ENCODE measurements around the gene HSD17B2. TPM values are rescaled to one million over a fixed set of nuclear protein-coding genes. Genes with fewer than 3 reads are reported as not detected.
A peak's percentile ranks its signal among the peaks of the same experiment; 100 is the strongest.

Gene HSD17B2
- total and polyA plus RNA-seq, 2 donors from 2014 or later = 0.79 to 1.8 TPM

DNA sequence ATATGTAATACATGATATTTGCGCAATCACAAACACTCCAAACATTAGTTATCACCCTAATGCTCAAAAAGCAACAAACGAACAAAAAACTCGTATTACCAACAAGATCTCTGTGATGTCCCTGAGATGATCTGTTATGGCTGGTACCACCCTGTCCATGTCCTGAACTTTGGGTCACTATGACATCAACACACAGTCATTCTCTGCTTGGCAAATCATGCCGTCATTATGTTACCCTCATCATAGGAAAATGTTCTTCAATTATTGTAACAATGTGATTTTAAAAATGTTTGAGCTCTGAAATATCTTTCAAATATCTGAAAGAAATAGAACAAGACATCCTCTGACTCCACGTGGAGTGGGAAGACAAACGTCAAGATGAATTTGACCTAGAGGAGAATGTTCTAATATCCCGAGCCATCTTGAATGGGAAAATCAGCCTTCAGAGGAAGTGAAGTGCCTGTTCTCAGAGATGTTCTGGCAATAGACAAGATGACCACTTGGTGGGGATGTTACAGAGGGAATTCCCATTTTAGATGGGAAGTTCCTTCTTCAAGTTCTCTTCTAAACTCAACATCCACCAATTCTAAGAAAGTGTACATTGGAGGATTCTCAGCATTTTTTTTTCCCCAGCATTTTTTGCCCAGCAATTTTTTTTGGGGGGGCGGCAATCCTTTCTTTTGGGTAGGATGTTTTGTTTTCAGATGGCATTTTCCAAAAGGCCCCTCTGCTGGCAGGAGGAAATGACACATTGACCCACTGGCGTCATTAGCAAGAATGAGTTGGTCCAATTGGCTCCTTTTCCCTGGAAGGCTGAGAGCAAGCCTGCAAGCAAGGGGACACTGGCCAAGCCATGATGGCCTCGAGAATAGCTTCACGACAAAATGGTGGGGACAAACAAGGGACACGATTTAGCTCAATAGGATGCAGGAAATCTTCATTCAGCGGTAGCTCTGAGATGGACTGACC lies 3.7 kb upstream of the HSD17B2 start:
- no peak for FAIRE-seq
- H3K36me3 ChIP-seq (ENCODE audit: control insufficient read depth in 2 of 3, insufficient read depth in 3 of 3, low read length in 3 of 3) = no peaks in the 10 kb centered on the region
- TF ChIP-seq, protein P1, sequence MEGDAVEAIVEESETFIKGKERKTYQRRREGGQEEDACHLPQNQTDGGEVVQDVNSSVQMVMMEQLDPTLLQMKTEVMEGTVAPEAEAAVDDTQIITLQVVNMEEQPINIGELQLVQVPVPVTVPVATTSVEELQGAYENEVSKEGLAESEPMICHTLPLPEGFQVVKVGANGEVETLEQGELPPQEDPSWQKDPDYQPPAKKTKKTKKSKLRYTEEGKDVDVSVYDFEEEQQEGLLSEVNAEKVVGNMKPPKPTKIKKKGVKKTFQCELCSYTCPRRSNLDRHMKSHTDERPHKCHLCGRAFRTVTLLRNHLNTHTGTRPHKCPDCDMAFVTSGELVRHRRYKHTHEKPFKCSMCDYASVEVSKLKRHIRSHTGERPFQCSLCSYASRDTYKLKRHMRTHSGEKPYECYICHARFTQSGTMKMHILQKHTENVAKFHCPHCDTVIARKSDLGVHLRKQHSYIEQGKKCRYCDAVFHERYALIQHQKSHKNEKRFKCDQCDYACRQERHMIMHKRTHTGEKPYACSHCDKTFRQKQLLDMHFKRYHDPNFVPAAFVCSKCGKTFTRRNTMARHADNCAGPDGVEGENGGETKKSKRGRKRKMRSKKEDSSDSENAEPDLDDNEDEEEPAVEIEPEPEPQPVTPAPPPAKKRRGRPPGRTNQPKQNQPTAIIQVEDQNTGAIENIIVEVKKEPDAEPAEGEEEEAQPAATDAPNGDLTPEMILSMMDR (IDR thresholded peaks at IDR 0.05; ENCODE audit: borderline replicate concordance, extremely low read depth, insufficient read depth) = peak; percentile 33
- H3K4me1 ChIP-seq (ENCODE audit: control insufficient read depth in 2 of 3, insufficient read depth in 2 of 3, low read depth in 1 of 3, low read length in 3 of 3) = peaks cover 0 to 7% (median 6%) of the 10 kb centered on the region in 3 donors
- H3K9ac ChIP-seq (ENCODE audit: low read length in 3 of 3) = no peak overlapping the region
- no peaks in the 10 kb centered on the region for H3K27me3 ChIP-seq (ENCODE audit: control insufficient read depth, insufficient read depth, low read length)
- DNase-seq = peak in 3 of 5 donors; percentile 29 to 84 (median 65)
- intact Hi-C loops (cut with DNase I) = no loop called here
- H3K4me3 ChIP-seq (ENCODE audit: low read length in 3 of 3) = no peak overlapping the region
- H3K9me3 ChIP-seq (ENCODE audit: control insufficient read depth in 2 of 3, insufficient read depth in 1 of 3, low read length in 3 of 3) = no peaks in the 10 kb centered on the region
- H3K27ac ChIP-seq (ENCODE audit: low read depth in 2 of 2, low read length in 2 of 2) = no peak overlapping the region

DNA sequence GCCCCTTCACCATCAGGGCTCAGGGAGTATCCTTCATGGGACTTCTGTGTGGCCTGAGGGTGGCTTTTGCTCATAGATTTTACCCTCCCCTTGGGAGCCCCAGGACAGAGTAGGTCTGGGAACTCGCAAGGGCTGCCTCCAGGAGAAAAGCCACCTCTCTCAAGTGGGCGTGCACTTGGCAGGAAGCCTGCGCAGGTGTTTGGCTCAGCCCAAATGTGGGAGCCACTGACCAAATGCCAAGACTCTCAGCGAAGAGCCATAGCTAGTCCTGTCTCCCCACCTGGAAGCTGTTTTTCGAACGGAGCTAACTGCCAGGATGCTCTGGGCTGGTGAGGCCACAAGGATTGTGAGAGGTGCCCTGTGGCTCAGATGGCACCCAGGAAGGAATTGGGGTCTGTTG lies 2.0 kb upstream of the HSD17B2 start:
- FAIRE-seq (no peak), DNase-seq (no peak)
- Histone ChIP-seq H3K4me3 (ENCODE audit: low read length in 3 of 3) (no peak overlapping the region), H3K9ac (ENCODE audit: low read length in 3 of 3) (no peak overlapping the region), H3K4me1 (ENCODE audit: control insufficient read depth in 2 of 3, insufficient read depth in 2 of 3, low read depth in 1 of 3, low read length in 3 of 3) (peaks cover 0 to 7% (median 6%) of the 10 kb centered on the region in 3 donors), H3K27me3 (ENCODE audit: control insufficient read depth, insufficient read depth, low read length) (no peaks in the 10 kb centered on the region), H3K27ac (ENCODE audit: low read depth in 2 of 2, low read length in 2 of 2) (no peak overlapping the region), H3K9me3 (ENCODE audit: control insufficient read depth in 2 of 3, insufficient read depth in 1 of 3, low read length in 3 of 3) (no peaks in the 10 kb centered on the region), H3K36me3 (ENCODE audit: control insufficient read depth in 2 of 3, insufficient read depth in 3 of 3, low read length in 3 of 3) (no peaks in the 10 kb centered on the region)
- intact Hi-C loops (cut with DNase I) = no loop called here
- TF ChIP-seq, protein P1 (IDR thresholded peaks at IDR 0.05; ENCODE audit: borderline replicate concordance, extremely low read depth, insufficient read depth) = no peak

- intact Hi-C loops (cut with DNase I) = no loop called here
- Histone ChIP-seq H3K9me3 (ENCODE audit: control insufficient read depth in 2 of 3, insufficient read depth in 1 of 3, low read length in 3 of 3) (no peaks in the 10 kb centered on the region), H3K27ac (ENCODE audit: low read depth in 2 of 2, low read length in 2 of 2) (no peak overlapping the region), H3K4me3 (ENCODE audit: low read length in 3 of 3) (no peak overlapping the region), H3K36me3 (ENCODE audit: control insufficient read depth in 2 of 3, insufficient read depth in 3 of 3, low read length in 3 of 3) (no peaks in the 10 kb centered on the region), H3K4me1 (ENCODE audit: control insufficient read depth in 2 of 3, insufficient read depth in 2 of 3, low read depth in 1 of 3, low read length in 3 of 3) (peaks cover 0 to 7% (median 6%) of the 10 kb centered on the region in 3 donors), H3K27me3 (ENCODE audit: control insufficient read depth, insufficient read depth, low read length) (no peaks in the 10 kb centered on the region), H3K9ac (ENCODE audit: low read length in 3 of 3) (no peak overlapping the region)
- FAIRE-seq = no peak
- DNase-seq = no peak
- TF ChIP-seq, protein P1 (IDR thresholded peaks at IDR 0.05; ENCODE audit: borderline replicate concordance, extremely low read depth, insufficient read depth) = no peak
Measured at GRCh38 chr16:82033683-82034300, 1.3 kb upstream of the HSD17B2 start.

Data from kidney (tissue), 14 donors.